Fibroblast of lung (primary cell): ENCODE measurements around the gene UCHL1. TPM values are rescaled to one million over a fixed set of nuclear protein-coding genes. Genes with fewer than 3 reads are reported as not detected.

ENCODE experiments used
- DNase-seq, 2 donors: peaks; one replicate each; pipeline versions ENCODE4 v3.0.0 to v3.0.0-alpha.2; 2010; ENCODE audit warnings: low read depth in 2 of 2
- H2AFZ ChIP-seq: 2 replicates; pipeline ENCODE4 v1.5.1; 2012; ENCODE audit warnings: low read length, control low read depth, inconsistent platforms
- H3K27ac ChIP-seq: 2 replicates; pipeline ENCODE4 v1.5.1; 2011; ENCODE audit warnings: low read length, control low read depth; ENCODE audit not compliant: insufficient read depth
- H3K27me3 ChIP-seq: 2 replicates; pipeline ENCODE4 v1.5.1; 2011; ENCODE audit warnings: mild to moderate bottlenecking, low read length; ENCODE audit not compliant: control insufficient read depth, insufficient read depth
- H3K36me3 ChIP-seq: 2 replicates; pipeline ENCODE4 v1.5.1; 2011; ENCODE audit warnings: low read length; ENCODE audit not compliant: control insufficient read depth, insufficient read depth
- H3K4me1 ChIP-seq: 2 replicates; pipeline ENCODE4 v1.5.1; 2011; ENCODE audit warnings: low read length; ENCODE audit not compliant: control insufficient read depth, insufficient read depth; ENCODE audit errors: extremely low read depth
- H3K4me2 ChIP-seq: 2 replicates; pipeline ENCODE4 v1.5.1; 2011; ENCODE audit warnings: low read length, control low read depth; ENCODE audit not compliant: insufficient read depth; ENCODE audit errors: extremely low read depth
- H3K4me3 ChIP-seq, 4 experiments: fragments of 200-600 bp in 1 of 4; sonication (generic) in 1 of 4; replicated peaks in 1 of 4; 2 replicates each; pipeline ENCODE4 v1.5.1; 2011 to 2016; ENCODE audit warnings: low read length in 4 of 4, low read depth in 3 of 4, mild to moderate bottlenecking in 3 of 4, control low read depth in 2 of 4, inconsistent platforms in 1 of 4, mixed read lengths in 1 of 4; ENCODE audit not compliant: insufficient read depth in 1 of 4; ENCODE audit errors: control extremely low read depth in 1 of 4
- H3K79me2 ChIP-seq: 2 replicates; pipeline ENCODE4 v1.5.1; 2012; ENCODE audit warnings: mild to moderate bottlenecking, low read length, inconsistent platforms; ENCODE audit not compliant: control insufficient read depth, insufficient read depth
- H3K9ac ChIP-seq: 2 replicates; pipeline ENCODE4 v1.5.1; 2011; ENCODE audit warnings: mild to moderate bottlenecking, low read length, control low read depth; ENCODE audit not compliant: insufficient read depth
- H3K9me3 ChIP-seq: 2 replicates; pipeline ENCODE4 v1.5.1; 2012; ENCODE audit warnings: low read depth, low read length; ENCODE audit not compliant: control insufficient read depth, insufficient read depth
- H4K20me1 ChIP-seq: 2 replicates; pipeline ENCODE4 v1.5.1; 2011; ENCODE audit warnings: low read length; ENCODE audit not compliant: control insufficient read depth, insufficient read depth; ENCODE audit errors: extremely low read depth
- EZH2 ChIP-seq: IDR thresholded peaks from 2 replicates; pipeline ENCODE4 v1.5.1; 2012; ENCODE audit warnings: low read length, control low read depth, mild to moderate bottlenecking; ENCODE audit errors: missing control alignments
- polyA plus RNA-seq, 2 donors: library from polyadenylated mRNA; depleted of rRNA in 1 of 2; stranded (reverse) in 1 of 2; unstranded in 1 of 2; fragments of >200 nt; gene quantifications; 2 replicates each; pipeline ENCODE4 v1.2.1, GENCODE V29; 2011 to 2012; ENCODE audit warnings: missing spikeins in 1 of 2
- total RNA-seq: library from RNA; depleted of rRNA; stranded (reverse); fragments of >200 nt; gene quantifications from 2 replicates; pipeline ENCODE4 v1.2.1, GENCODE V29; 2014
- TF ChIP-seq, protein P1 (sequence below), 2 donors: IDR thresholded peaks in 1 of 2; conservative IDR thresholded peaks in 1 of 2; 1 replicate in 1 of 2; 2 replicates in 1 of 2; pipeline ENCODE4 v1.5.1; 2011 to 2012; ENCODE audit warnings: low read length in 2 of 2, control low read depth in 1 of 2, inconsistent platforms in 1 of 2, low read depth in 1 of 2, mild to moderate bottlenecking in 1 of 2

Gene UCHL1
- total and polyA plus RNA-seq, 2 donors (not counting 1 experiment from before 2014, with no cell fraction given), result 397 to 491 TPM

DNA sequence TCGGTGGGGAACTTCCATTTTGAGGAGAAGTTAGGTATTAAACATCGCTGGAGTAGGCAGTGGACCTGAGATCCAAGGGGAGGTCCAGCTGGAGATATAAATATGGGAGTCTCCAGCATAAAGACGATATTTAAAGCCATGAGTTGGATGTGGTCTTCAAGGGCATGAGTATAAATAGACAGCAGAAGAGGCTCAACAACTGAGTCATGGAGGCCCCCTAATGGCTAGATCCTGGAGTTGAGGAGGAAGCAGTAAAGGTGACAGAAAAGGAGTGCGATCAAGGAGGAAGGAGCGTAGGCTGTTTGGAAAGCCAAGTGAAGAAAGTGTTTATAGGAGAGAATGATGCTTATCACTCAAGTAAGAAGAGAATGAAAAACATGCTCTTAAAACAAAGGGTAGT, 24.3 kb upstream of the UCHL1 start:
- no peaks in the 10 kb centered on the region for H3K79me2 ChIP-seq
- no peaks in the 10 kb centered on the region for H3K27me3 ChIP-seq
- DNase-seq, result no peak
- no peaks in the 10 kb centered on the region for H4K20me1 ChIP-seq
- no peaks in the 10 kb centered on the region for H3K9me3 ChIP-seq
- H3K4me2 ChIP-seq, result no peak overlapping the region
- H3K27ac ChIP-seq, result no peak overlapping the region
- H3K36me3 ChIP-seq, result no peaks in the 10 kb centered on the region
- no peak overlapping the region for H3K9ac ChIP-seq
- no peak overlapping the region for H2AFZ ChIP-seq
- H3K4me3 ChIP-seq, result no peak overlapping the region
- H3K4me1 ChIP-seq, result no peaks in the 10 kb centered on the region
- TF ChIP-seq EZH2, result no peak
- TF ChIP-seq, protein P1, sequence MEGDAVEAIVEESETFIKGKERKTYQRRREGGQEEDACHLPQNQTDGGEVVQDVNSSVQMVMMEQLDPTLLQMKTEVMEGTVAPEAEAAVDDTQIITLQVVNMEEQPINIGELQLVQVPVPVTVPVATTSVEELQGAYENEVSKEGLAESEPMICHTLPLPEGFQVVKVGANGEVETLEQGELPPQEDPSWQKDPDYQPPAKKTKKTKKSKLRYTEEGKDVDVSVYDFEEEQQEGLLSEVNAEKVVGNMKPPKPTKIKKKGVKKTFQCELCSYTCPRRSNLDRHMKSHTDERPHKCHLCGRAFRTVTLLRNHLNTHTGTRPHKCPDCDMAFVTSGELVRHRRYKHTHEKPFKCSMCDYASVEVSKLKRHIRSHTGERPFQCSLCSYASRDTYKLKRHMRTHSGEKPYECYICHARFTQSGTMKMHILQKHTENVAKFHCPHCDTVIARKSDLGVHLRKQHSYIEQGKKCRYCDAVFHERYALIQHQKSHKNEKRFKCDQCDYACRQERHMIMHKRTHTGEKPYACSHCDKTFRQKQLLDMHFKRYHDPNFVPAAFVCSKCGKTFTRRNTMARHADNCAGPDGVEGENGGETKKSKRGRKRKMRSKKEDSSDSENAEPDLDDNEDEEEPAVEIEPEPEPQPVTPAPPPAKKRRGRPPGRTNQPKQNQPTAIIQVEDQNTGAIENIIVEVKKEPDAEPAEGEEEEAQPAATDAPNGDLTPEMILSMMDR (conservative IDR thresholded peaks at IDR 0.05 in 1 of 2, IDR thresholded peaks at IDR 0.05 in 1 of 2; ENCODE audit: low read depth in 1 of 2, low read length in 2 of 2), result no peak

DNA sequence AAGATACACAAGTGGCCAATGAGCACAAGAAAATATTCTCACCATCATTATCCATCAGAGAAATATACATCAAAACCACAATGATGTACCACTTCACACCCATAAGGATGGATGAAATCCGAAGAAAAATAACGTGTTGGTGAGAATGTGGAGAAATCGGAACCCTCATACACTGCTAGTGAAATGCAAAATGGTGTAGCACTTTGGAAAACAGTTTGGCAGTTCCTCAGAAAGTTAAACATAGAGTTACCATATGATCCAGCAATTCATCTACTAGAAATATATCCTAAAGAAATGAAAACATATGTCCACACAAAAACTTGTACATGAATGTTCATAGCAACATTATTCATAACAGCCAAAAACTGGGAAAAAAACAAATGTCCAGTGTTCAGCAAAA, 23.9 kb upstream of the UCHL1 start:
- Histone ChIP-seq H3K4me2 (no peak overlapping the region), H2AFZ (no peak overlapping the region), H4K20me1 (no peaks in the 10 kb centered on the region), H3K79me2 (no peaks in the 10 kb centered on the region), H3K27me3 (no peaks in the 10 kb centered on the region), H3K4me1 (no peaks in the 10 kb centered on the region), H3K9me3 (no peaks in the 10 kb centered on the region), H3K4me3 (no peak overlapping the region), H3K27ac (no peak overlapping the region), H3K36me3 (no peaks in the 10 kb centered on the region), H3K9ac (no peak overlapping the region)
- DNase-seq, result no peak
- TF ChIP-seq, protein P1 (conservative IDR thresholded peaks at IDR 0.05 in 1 of 2, IDR thresholded peaks at IDR 0.05 in 1 of 2; ENCODE audit: low read depth in 1 of 2, low read length in 2 of 2), result no peak
- TF ChIP-seq EZH2, result no peak

- no peak for TF ChIP-seq EZH2
- TF ChIP-seq, protein P1 (conservative IDR thresholded peaks at IDR 0.05 in 1 of 2, IDR thresholded peaks at IDR 0.05 in 1 of 2; ENCODE audit: low read depth in 1 of 2, low read length in 2 of 2), result no peak
Observed at GRCh38 chr4:41236032-41236431, 20.7 kb upstream of the UCHL1 start.

More at GRCh38 chr4:41236032-41236431, 20.7 kb upstream of the UCHL1 start:
- Histone ChIP-seq H3K9ac (no peak overlapping the region), H3K4me3 (no peak overlapping the region), H3K9me3 (no peaks in the 10 kb centered on the region), H3K36me3 (no peaks in the 10 kb centered on the region), H3K27me3 (no peaks in the 10 kb centered on the region), H3K27ac (no peak overlapping the region), H3K79me2 (no peaks in the 10 kb centered on the region), H3K4me2 (no peak overlapping the region), H4K20me1 (no peaks in the 10 kb centered on the region), H2AFZ (no peak overlapping the region), H3K4me1 (no peaks in the 10 kb centered on the region)
- peak in 1 of 2 donors; percentile 52 for DNase-seq
